ENCODE results near the gene INAVA.
"Not testable (repeated sequence)": the region's sequence is repeated elsewhere in the genome, so short reads cannot be mapped to it uniquely, and the experiment has no call there.

INAVA gene

GRCh38 chr1:200949626-200950025 is 54.9 kb downstream of the INAVA start:
- Histone ChIP-seq H3K27ac (no peak overlapping the region), H3K4me3 (no peak overlapping the region)

- Histone ChIP-seq H3K27ac (no peak overlapping the region), H3K4me3 (no peak overlapping the region)
These were observed 56.3 kb downstream of the INAVA start for GRCh38 chr1:200951016-200951415.

GRCh38 chr1:200954434-200954833 is 59.7 kb downstream of the INAVA start:
- Histone ChIP-seq H3K4me3 (no peak overlapping the region), H3K27ac (no peak overlapping the region)

- Histone ChIP-seq H3K4me3 (no peak overlapping the region), H3K27ac (no peak overlapping the region)
These were observed 63.9 kb downstream of the INAVA start for GRCh38 chr1:200958597-200958996.

- H3K4me3 ChIP-seq, result no peak overlapping the region
- H3K27ac ChIP-seq, result no peak overlapping the region
These were observed 64.8 kb downstream of the INAVA start for GRCh38 chr1:200959411-200959921.

GRCh38 chr1:200960236-200960947 is 65.7 kb downstream of the INAVA start:
- Histone ChIP-seq H3K27ac (no peak overlapping the region), H3K4me3 (no peak overlapping the region)

GRCh38 chr1:200960948-200961340 is 66.2 kb downstream of the INAVA start:
- H3K4me3 ChIP-seq, result no peak overlapping the region
- no peak overlapping the region for H3K27ac ChIP-seq

- peak overlapping the region in 2 of 21 experiments; percentile 41 to 77 for H3K27ac ChIP-seq
- H3K4me3 ChIP-seq, result not testable (repeated sequence)
These were observed 67.5 kb downstream of the INAVA start for GRCh38 chr1:200962151-200962550.

- peak overlapping the region in 4 of 21 experiments; percentile 24 to 77 (median 46) for H3K27ac ChIP-seq
- H3K4me3 ChIP-seq, result no peak overlapping the region
These were observed 67.9 kb downstream of the INAVA start for GRCh38 chr1:200962631-200963030.

GRCh38 chr1:200963076-200963475 is 68.4 kb downstream of the INAVA start:
- Histone ChIP-seq H3K27ac (peak overlapping the region in 3 of 21 experiments; percentile 11 to 77 (median 51)), H3K4me3 (no peak overlapping the region)

GRCh38 chr1:200963888-200964287 is 69.2 kb downstream of the INAVA start:
- not testable (repeated sequence) for H3K4me3 ChIP-seq, H3K27ac ChIP-seq

Measured in skin epidermis (tissue), 12 donors.